ENCODE measurements around the gene TMEM203. TPM values are rescaled to one million over a fixed set of nuclear protein-coding genes. Genes with fewer than 3 reads are reported as not detected.

The TMEM203 gene
- total and polyA plus RNA-seq, 2 of the 4 experiments (the other 2 are of a cell fraction) = 18.8 to 40.6 TPM

GRCh38 chr9:137240841-137241489 lies 35.5 kb upstream of the TMEM203 start, which contains the start of gene TUBB4B:
Gene TUBB4B, plus strand, starts transcription at chr9:137241287. Its CDS starts 74 bp downstream, at chr9:137241361.
- peak within 1 kb of the TSS; percentile 94 for H3K4me2 ChIP-seq (ENCODE audit: low read depth, low read length)
- peak within 1 kb of the TSS; percentile 10 for H4K5ac ChIP-seq (ENCODE audit: low read depth, low read length)
- no peak within 1 kb of the TSS for H2BK15ac ChIP-seq (ENCODE audit: low read depth, low read length)
- DNase-seq (peak; percentile 100), ATAC-seq (ENCODE audit: low read depth) (peak; percentile 81)
- peak within 1 kb of the TSS; percentile 76 for H4K91ac ChIP-seq (ENCODE audit: insufficient read depth, low read depth, low read length)
- H2AK5ac ChIP-seq (ENCODE audit: low read depth, low read length) = peak within 1 kb of the TSS; percentile 94
- no peak within 1 kb of the TSS; the same call in 1 of the 2 replicates for H3K18ac ChIP-seq (ENCODE audit: low read depth, low read length)
- peak within 1 kb of the TSS; percentile 59 for H3K4me3 ChIP-seq (ENCODE audit: insufficient read depth, low read depth, low read length)
- no TSS peak for BruUV-seq (replicated peaks)
- peaks cover 38% of the 10 kb centered on the region for H4K20me1 ChIP-seq (ENCODE audit: insufficient read depth, low read length)
- H2BK120ac ChIP-seq (ENCODE audit: low read depth, low read length) = peak within 1 kb of the TSS; percentile 43
- peaks cover 9% of the 10 kb centered on the region; the same call in 1 of the 2 replicates for H3K4me1 ChIP-seq (ENCODE audit: control insufficient read depth, insufficient read depth, low read length)
- H2AK9ac ChIP-seq (replicated peaks; ENCODE audit: low read depth, low read length, poor library complexity) = peak within 1 kb of the TSS; percentile 97
- peak within 1 kb of the TSS; percentile 94 for H3K23ac ChIP-seq (ENCODE audit: low read depth, low read length)
- no peaks in the 10 kb centered on the region for H3K9me3 ChIP-seq (ENCODE audit: control insufficient read depth, insufficient read depth, low read length)
- peak within 1 kb of the TSS; percentile 90 for H3K9ac ChIP-seq (ENCODE audit: low read depth, low read length)
- no peak within 1 kb of the TSS for H2BK20ac ChIP-seq (ENCODE audit: low read depth, low read length)
- H3K56ac ChIP-seq (ENCODE audit: extremely low read depth, insufficient read depth, low read length) = peak within 1 kb of the TSS; percentile 77
- ChIA-PET POLR2A (ENCODE audit: unreplicated experiment) (interaction anchor here (0.5 to 0.9 kb wide), 8 partner anchors 14 to 117 kb away, joined by 3 to 5 read pairs (median 4); partner anchors contain the start of genes NELFB and RNF208), CTCF (no interaction called here)
- H4K8ac ChIP-seq (ENCODE audit: low read depth in 2 of 2, low read length in 2 of 2) = peak within 1 kb of the TSS; percentile 36 to 77; a peak in 2 of 4 replicates
- H3K14ac ChIP-seq (replicated peaks; ENCODE audit: low read depth, low read length) = peak within 1 kb of the TSS; percentile 91
- H3K9me1 ChIP-seq (ENCODE audit: insufficient read depth, low read length) = peaks cover 4% of the 10 kb centered on the region
- H3K79me1 ChIP-seq (ENCODE audit: low read depth in 1 of 2, low read length in 2 of 2) = peaks cover 12 to 55% of the 10 kb centered on the region in 2 experiments; a peak in 3 of 4 replicates
- H3K4ac ChIP-seq (ENCODE audit: low read depth, low read length) = peak within 1 kb of the TSS; percentile 87
- intact Hi-C loops (cut with micrococcal nuclease) = no loop called here
- H3K27me3 ChIP-seq (ENCODE audit: control insufficient read depth, insufficient read depth, low read length) = no peaks in the 10 kb centered on the region
- 1% methylated on average over 16 of the region's 67 CpGs; no CpG with 5 or more reads in 1 of the 2 experiments for WGBS, 2 experiments (ENCODE audit: extremely low coverage in 2 of 2, insufficient read length in 1 of 2)
- H2AFZ ChIP-seq (replicated peaks; ENCODE audit: low read length, poor library complexity) = peak within 1 kb of the TSS; percentile 91
- peak within 1 kb of the TSS; percentile 81 for H2BK5ac ChIP-seq (ENCODE audit: low read depth, low read length, poor library complexity, severe bottlenecking)
- dilution Hi-C loops (cut with HindIII; ENCODE audit: low sequenced_read_pairs, unreplicated experiment) = no loop called here
- H3K36me3 ChIP-seq (ENCODE audit: control insufficient read depth, insufficient read depth, low read length) = peaks cover 19% of the 10 kb centered on the region
- peak within 1 kb of the TSS; percentile 91 for H3K27ac ChIP-seq (ENCODE audit: insufficient read depth, low read length)
- in situ Hi-C loops (cut with MboI; ENCODE audit: low sequenced_read_pairs) = no loop called here
- no peak for TF ChIP-seq ELK1 (IDR thresholded peaks at IDR 0.05; ENCODE audit: borderline replicate concordance, low read depth, low read length)
- peak; percentile 93 for TF ChIP-seq FOS (IDR thresholded peaks at IDR 0.05; ENCODE audit: low read depth, low read length)
- TF ChIP-seq MAFK (IDR thresholded peaks at IDR 0.05; ENCODE audit: low read depth, low read length) = no peak
- no peak for TF ChIP-seq SMC3 (IDR thresholded peaks at IDR 0.05; ENCODE audit: low read depth, low read length)
- no peak; the same call in 1 of the 2 replicates for TF ChIP-seq MAZ (IDR thresholded peaks at IDR 0.05; ENCODE audit: borderline replicate concordance, low read depth, low read length)
- TF ChIP-seq RFX5 (IDR thresholded peaks at IDR 0.05; ENCODE audit: low read depth, low read length) = peak; percentile 5; the same call in 1 of the 2 replicates
- no peak for TF ChIP-seq NFE2L2 (IDR thresholded peaks at IDR 0.05; ENCODE audit: low read depth, low read length)
- TF ChIP-seq CHD1 (IDR thresholded peaks at IDR 0.05; ENCODE audit: low read depth, low read length) = peak; percentile 46; the same call in 1 of the 2 replicates
- TF ChIP-seq MXI1 (IDR thresholded peaks at IDR 0.05; ENCODE audit: borderline replicate concordance, low read depth, low read length) = peak; percentile 71; the same call in 1 of the 2 replicates
- TF ChIP-seq CTCF (conservative IDR thresholded peaks at IDR 0.05; ENCODE audit: low read depth, low read length) = 0 out of 2 replicates have a peak, but pooled peaks have one; percentile 5
- peak; percentile 8; the same call in 1 of the 2 replicates for TF ChIP-seq USF2 (IDR thresholded peaks at IDR 0.05; ENCODE audit: low read depth, low read length)
- no peak for TF ChIP-seq BHLHE40 (IDR thresholded peaks at IDR 0.05; ENCODE audit: low read depth, low read length)
- TF ChIP-seq RAD21 (IDR thresholded peaks at IDR 0.05; ENCODE audit: low read length) = no peak
- TF ChIP-seq CEBPB (IDR thresholded peaks at IDR 0.05; ENCODE audit: low read depth, low read length) = no peak

Data from IMR-90 (cell line).